ENCODE results near the gene FAR1.
"Not testable (repeated sequence)": the region's sequence is repeated elsewhere in the genome, so short reads cannot be mapped to it uniquely, and the experiment has no call there.

The FAR1 gene, protein sequence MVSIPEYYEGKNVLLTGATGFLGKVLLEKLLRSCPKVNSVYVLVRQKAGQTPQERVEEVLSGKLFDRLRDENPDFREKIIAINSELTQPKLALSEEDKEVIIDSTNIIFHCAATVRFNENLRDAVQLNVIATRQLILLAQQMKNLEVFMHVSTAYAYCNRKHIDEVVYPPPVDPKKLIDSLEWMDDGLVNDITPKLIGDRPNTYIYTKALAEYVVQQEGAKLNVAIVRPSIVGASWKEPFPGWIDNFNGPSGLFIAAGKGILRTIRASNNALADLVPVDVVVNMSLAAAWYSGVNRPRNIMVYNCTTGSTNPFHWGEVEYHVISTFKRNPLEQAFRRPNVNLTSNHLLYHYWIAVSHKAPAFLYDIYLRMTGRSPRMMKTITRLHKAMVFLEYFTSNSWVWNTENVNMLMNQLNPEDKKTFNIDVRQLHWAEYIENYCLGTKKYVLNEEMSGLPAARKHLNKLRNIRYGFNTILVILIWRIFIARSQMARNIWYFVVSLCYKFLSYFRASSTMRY

GRCh38 chr11:13668102-13668956 lies at the start of gene FAR1:
Gene FAR1, plus strand, starts transcription at chr11:13668668. Its CDS starts 26,098 bp downstream, at chr11:13694766.
- DNase-seq (ENCODE audit: low read depth), result peak; percentile 94

DNA sequence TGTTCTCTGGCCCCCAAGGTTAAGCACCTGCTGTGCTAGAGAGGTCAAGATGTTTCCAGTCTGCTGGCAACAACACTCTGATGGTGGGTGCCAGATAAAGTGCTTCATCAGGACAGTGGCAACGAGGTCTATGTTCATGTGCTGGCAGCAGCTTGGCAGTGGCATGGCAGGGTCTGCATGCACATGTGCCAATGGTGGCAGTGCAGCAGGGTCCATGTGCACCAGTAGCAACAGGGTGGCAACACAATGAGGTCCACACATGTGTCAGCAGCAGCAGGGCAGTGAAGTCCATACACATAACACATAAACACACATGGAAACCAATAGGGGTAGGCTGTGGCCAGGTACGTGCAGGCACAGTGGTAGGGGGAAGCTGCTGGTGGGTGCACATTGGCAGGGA lies 48.4 kb upstream of the FAR1 start:
- no peak for DNase-seq (ENCODE audit: low read depth)

- DNase-seq (ENCODE audit: low read depth), result not testable (repeated sequence)
These were observed 41.6 kb upstream of the FAR1 start for GRCh38 chr11:13626818-13627217.

DNA sequence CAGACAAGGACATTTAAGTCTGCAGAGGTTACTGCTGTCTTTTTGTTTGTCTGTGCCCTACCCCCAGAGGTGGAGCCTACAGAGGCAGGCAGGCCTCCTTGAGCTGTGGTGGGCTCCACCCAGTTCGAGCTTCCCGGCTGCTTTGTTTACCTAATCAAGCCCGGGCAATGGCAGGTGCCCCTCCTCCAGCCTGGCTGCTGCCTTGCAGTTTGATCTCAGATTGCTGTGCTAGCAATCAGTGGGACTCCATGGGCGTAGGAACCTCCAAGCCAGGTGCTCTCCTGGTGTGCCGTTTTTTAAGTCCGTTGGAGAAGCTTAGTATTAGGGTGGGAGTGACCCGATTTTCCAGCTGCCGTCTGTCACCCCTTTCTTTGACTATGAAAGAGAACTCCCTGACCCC lies 39.8 kb upstream of the FAR1 start:
- DNase-seq (ENCODE audit: low read depth), result not testable (repeated sequence)

DNA sequence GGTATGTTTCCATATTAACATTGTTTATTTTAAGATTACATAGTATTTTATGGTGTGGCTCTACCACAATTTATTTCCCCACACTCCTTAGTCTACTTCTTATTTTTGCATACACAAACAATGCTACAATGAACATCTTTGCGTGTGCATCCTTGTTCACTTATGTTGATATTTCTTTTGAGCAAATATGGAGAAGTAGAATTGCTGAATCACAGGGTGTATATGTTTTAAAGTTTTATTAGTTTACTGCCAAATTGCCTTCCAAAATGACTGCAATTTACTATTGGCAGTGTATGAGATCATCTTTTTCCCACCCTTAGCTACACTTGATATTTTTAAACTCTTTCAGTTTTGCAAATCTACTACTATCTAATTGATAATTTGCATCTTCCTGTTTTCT lies 38.7 kb upstream of the FAR1 start:
- no peak for DNase-seq (ENCODE audit: low read depth)

DNA sequence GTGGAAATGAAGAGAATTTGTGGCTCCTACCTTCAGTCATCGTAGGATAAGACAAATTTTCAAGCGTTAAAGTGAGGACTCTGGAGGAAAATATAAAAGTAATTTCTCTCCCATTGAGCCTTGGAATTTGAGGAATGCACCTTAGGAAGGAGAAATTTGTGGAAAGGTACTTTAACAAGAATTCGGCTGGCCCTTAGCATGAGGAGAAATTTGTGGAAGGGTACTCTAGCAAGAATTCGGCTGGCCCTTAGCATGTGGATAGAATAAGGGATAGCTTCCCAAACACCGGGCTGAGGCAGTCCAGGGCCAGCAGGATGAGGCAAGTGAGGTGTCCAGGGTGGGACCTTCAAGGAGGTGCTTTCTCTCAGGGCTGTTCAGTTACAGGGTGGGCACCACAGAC lies 33.2 kb upstream of the FAR1 start:
- no peak for DNase-seq (ENCODE audit: low read depth)

- no peak for DNase-seq (ENCODE audit: low read depth)
These were observed 32.7 kb upstream of the FAR1 start for GRCh38 chr11:13635804-13636203.

DNA sequence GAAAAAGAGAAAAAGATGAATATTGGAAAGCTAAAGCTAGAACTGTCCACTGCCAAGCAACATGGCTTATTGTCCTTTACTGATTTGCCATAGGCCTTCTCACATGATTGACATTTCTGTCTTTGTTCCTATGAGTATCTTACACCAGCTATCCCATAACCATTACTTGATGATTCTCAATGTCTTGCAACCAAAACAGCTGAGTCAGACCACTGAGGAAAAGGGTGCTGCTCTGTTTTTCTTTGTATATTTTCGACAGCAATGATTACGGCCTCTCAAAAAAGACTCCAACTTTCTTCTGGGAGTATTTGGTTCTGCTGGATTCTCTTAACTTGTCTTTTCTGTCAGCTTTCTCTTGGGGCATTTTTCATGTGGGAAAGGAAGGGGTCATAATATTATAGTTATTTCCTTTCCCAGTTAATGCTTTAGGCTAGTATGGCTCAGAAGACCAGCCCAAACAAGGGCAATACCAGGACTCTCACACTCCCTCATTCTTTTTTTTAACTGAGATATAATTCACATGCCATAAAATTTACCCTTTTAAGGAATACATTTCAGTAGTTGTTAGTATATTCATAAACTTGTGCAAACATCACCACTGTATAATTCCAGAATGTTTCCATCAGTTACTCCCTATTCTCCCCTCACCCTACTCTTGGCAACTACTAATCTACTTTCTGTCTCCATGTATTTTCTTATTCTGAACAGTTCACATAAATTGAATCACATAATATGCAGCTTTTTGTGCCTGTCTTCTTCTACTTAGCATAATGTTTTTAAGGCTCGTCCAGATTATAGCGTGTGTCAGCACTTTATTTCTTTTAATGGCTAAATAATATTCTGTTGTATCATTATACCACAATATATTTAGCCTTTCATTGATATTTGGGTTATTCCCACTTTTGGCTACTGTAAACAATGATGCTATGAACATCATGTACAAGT lies 31.1 kb upstream of the FAR1 start:
- no peak for DNase-seq (ENCODE audit: low read depth)

DNA sequence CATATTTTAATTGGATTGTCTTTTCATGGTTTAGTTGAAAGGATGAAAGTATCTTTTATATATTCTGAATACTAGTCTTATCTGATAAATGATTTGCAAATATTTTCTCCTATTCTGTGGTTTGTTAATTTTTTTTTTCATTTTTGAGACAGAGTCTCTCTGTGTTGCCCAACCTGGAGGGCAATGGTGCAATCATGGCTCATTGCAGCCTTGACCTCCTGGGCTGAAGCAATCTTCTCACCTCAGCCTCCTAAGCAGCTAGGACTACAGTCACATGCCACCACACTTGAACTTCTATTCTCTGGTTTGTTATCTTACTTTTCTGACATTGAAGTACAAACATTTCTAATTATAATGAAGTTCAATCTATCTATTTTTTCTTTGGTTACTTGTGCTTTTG lies 30.0 kb upstream of the FAR1 start:
- no peak for DNase-seq (ENCODE audit: low read depth)

DNA sequence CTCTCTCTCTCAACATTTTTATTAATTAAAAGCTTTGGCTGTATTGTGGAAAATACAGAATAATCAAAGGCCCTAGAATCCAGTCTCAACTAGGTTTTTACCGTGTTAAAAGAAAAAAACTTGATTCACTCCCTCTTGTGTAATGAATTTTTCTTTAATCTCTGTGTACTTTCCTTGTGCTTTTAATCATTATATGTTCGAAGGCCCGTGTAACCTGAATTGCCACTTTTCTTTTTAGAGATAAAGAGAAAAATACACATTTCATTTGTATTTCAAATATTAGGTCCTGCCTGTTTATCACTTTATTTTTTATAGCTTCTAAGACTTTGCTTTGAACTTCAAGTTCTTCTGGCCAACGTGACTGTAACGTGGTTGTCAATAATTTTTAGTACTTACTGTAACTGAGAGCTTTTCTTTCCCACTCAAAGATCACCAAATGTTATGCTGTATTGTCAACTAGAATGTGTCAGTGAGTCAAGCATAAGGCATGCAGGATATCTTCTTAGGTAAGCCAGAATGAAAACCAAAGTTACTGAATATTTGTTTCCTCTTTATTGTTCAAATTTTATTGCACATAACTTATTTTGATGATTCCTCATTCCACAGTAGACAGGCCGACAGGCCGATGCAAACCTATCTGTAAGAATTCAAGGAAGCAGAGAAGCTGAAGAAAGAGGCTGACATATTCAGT lies 23.3 kb upstream of the FAR1 start:
- no peak for DNase-seq (ENCODE audit: low read depth)

DNA sequence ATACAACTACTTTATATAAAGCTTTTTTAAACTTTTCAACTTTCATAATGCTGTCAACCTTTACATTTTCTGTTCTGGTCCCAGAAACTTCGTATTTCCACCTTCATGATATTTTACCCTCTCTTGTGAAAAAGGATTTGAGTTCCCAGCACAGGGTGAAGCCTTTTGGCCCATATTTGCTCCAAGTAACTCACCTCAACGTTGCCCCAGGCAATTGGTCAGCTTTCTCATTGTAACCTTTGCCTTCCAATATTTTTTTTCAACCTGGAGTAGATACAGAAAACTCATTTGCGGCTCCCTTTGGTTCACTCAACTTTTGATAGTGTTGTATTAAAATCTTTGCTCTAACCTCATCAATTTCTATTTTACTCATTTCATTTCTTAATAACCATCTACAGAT lies 21.1 kb upstream of the FAR1 start:
- no peak for DNase-seq (ENCODE audit: low read depth)

- DNase-seq (ENCODE audit: low read depth), result no peak
These were observed 18.8 kb upstream of the FAR1 start for GRCh38 chr11:13649619-13650018.

GRCh38 chr11:13651515-13651914 lies 17.0 kb upstream of the FAR1 start:
- not testable (repeated sequence) for DNase-seq (ENCODE audit: low read depth)

DNA sequence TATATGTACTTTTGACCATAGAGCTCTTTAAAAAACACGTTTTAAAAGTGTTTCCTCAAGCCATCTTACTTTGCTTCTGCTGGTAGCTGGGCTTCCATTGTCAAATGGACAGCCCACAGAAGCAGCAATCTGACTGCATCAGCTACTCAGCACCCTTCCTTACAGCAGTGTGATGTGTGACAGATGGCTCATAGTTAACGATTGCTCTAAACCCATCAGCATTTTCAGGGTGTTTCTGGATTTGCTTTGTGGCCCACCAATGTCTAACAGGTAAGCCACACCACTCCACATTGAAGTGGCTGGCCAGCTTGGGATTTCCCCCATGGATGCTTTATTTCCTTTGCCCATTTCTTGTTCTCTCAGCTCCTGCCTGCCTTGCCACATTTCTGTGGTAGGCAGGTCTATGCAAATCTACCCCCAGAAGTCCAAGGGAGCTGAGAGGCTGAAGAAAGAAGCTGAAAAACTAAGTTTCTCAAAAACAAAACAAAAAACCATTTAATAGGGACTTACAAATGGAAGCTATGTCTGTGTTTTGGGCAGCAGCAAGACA lies 7.3 kb upstream of the FAR1 start:
- DNase-seq (ENCODE audit: low read depth), result no peak

DNA sequence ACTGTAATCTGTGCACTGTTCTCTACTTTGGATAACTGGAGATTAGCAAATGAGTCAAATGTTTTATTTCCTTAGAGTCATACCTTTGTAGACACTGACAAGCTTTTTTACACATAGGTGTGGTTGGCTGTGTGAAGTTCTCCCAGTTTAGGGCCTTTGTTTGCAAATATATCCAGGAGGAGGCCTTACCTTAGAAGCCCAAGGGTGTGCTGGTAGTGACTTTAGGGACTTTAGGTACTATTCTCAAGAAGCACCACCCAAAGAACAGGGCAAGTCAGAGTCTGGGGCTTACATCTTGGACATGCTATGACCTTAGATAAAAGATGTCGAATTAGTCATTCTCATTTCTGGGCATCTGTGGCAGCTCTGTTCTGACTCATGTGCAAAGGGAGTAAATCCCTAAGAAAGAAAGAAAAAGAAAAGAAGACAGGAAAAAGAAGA lies 4.8 kb upstream of the FAR1 start:
- peak; percentile 40 for DNase-seq (ENCODE audit: low read depth)

GRCh38 chr11:13664351-13664750 lies 4.1 kb upstream of the FAR1 start:
- DNase-seq (ENCODE audit: low read depth), result no peak

- DNase-seq (ENCODE audit: low read depth), result no peak
These were observed 1.8 kb upstream of the FAR1 start for GRCh38 chr11:13666708-13667107.

- no peak for DNase-seq (ENCODE audit: low read depth)
These were observed 1.2 kb upstream of the FAR1 start for GRCh38 chr11:13667245-13667644.

GRCh38 chr11:13667795-13668101 lies 720 bp upstream of the FAR1 start:
- DNase-seq (ENCODE audit: low read depth), result no peak

DNA sequence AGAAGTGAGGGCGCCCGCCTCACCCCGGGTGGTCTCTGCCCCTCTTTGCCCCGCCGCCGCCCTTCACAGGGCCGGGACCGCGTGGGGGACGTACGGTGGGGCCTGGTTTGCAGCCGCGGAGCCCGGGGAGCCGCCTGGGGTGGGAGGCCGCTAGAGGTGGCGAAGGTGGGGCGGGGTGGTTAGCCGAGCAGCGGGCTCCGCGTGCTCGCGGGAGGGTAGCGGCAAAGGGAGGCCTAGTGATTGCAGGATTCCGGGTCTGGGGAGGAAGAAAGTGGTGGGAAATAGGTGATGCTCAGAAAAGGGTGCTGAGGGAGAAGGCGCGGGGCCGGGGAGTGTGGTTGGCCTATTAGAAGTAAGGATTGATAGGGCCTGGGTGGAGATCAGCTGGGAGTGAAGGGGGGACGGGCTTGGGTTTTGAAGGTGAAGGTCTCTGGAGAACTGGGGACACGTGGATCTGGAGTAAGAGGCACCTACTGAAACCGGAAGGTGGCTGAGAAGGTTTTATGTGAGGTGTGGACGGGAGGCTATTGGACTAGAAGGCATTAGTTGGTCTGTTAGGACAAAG lies 571 bp downstream of the FAR1 start:
- DNase-seq (ENCODE audit: low read depth), result no peak
